HG02610 (cell line): ENCODE results near the gene MEX3C.

Experiments used
- ATAC-seq: cut with Tn5 transposase; IDR thresholded peaks from one replicate; pipeline ENCODE4 v1.9.1; 2021; ENCODE audit warnings: mild to moderate bottlenecking, moderate library complexity; ENCODE audit not compliant: unreplicated experiment

MEX3C gene

DNA sequence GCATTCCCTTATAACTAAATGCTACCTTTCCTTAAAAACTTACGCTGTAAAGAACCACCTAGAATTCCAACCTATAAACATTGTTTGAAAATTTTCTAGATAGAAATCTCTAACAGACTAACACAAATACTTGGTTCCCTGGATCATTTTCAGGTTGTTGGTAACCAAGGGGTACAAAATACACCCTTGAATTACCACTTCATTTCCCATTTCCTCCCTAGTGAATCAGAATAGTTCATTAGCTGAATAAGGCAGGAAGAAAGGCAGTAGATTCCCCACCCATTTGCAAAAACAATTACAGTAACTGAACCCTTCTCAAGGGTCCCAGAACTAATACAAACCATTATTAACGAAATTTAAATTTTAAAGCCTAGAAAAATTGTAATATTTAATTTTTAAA is 5.5 kb downstream of the MEX3C start:
- ATAC-seq: no peak

DNA sequence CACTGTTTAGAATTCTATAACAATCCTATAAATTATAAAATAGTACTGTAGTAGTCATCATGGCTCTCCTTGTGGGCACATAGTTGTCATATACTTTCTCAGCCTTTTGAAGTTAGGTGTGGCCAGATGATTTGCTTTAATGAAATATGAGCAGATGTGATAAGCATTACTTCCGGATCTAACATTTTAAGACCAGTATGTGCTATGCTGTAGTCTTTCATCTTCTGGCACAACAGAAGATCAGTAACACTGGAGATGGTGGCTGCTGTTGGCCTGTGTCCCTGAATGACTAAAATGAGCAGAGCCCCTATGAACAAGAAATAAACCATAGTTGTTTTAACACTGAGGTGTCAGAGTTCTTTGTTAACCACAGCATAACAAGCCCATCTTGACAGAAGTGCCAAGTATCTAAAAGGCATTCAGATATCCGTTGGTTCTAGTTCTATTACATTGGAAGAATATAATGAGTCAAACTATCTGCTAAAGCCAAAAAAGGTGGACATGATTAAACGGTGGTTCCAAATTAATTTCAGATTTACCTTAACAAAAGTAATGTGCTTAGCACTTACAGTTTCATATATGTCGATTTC is 6.3 kb downstream of the MEX3C start:
- peak; percentile 37 for ATAC-seq

DNA sequence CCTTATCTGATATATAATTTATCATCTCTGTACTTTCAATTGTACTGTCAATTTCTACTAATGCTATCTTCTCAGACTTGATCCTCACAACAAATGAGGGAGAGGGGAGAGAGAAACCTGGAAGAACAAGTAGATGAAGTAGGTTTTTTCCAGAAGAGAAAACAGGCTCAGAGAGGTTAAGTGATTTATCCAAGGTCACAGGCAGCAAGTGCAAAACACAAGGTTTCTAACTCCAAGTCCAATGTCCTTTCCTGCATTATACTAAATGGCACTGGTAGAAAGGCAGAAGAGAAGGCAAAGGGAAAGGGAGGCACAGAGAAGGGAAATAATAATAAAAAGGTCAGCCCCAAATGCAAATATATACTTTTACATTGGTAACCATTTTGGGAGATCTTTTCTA is 7.5 kb downstream of the MEX3C start:
- no peak for ATAC-seq

DNA sequence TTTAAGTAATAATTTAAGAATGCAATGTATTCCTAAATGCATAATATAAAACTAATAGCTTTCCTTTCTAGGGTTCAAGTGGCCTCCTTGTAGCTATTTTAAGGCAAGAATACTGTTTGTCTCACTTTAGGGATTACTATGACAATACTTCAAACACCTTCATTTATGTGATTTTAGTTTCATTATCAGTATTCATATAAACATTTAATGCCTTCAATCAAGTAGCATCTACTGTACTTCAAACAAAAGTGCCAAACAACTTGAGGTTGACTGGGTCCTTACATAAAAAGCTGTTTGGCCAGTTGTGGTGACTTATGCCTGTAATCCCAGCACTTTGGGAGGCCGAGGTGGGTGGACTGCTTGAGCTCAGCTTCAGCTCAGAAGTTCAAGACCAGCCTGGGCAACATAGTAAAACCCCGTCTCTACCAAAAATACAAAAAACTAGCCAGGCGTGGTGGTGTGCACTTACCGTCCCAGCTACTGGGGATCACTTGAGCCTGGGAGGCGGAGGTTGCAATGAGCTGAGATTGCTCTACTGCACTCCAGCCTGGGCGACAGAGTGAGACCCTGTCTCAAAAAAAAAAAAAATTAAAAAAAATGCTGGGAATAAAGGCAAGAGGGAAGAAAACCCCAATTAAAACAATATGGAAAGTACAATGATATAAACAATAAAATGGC is 9.3 kb downstream of the MEX3C start:
- peak; percentile 50 for ATAC-seq

DNA sequence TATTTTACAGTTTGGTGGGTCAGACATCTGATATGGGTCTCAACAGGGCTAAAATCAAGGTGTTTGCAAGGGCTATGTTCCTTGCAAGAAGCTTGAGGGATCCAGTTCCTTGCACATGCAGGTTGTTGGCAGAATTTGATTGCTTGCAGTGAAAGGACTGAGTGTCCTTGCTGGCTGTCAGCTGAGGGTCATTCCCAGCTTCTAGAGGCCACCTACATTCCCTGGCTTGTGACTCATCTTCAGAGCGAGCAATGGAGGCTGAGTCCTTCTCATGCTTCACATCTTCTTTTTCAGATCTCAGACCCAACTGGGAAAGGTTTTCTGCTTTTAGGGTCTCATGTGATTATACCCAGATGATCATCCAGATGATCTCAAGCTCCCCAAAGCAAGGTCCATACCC is 12.4 kb downstream of the MEX3C start:
- ATAC-seq: no peak

DNA sequence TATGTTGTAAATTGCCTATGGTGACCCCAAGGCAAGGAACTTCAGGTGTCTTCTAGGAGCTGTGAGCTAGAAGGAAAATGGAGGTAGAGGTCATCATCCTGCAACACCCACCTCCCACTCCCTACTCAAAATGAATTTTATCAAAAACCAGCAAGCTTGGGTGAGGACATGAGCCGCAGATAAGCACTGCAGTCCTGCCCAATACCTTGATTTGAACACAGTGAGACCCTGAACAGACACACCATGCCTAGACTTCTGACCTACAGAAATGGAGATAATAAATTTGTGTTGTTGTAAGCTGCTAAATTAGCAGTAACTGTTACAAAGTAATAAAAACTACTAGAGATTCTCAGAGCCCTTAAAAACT is 13.4 kb downstream of the MEX3C start:
- no peak for ATAC-seq

DNA sequence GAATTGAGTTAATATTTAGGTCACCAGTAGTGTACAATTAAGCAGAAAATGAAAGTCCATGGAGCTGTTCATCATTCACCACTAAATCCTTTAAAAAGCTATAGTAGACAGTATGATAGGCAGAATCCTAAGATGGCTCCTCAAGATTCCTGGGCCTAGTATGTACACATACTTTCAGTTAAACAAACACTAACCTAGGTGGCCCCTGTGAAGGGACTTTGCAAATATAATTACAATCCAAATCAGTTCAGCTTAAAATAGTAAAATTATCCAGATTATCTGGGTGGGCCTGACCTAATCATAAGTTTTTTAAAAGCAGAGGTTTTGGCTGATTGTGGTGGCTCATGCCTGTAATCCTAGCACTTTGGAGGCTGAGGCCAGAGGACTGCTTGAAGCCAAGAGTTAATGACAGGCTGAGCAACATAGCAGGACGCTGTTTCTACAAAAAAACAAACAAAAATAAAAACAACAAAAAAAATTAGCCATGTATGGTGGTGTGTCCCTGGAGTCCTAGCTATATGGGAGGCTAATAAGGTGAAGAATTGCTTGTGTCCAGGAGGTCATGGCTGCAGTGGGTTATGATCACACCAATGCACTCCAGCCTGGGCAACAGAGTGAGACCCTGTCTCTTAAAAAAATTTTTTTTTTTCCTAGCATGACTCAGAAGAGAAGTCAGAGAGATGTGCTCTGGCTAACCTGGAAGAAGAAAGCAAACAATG is 13.9 kb downstream of the MEX3C start:
- no peak for ATAC-seq

DNA sequence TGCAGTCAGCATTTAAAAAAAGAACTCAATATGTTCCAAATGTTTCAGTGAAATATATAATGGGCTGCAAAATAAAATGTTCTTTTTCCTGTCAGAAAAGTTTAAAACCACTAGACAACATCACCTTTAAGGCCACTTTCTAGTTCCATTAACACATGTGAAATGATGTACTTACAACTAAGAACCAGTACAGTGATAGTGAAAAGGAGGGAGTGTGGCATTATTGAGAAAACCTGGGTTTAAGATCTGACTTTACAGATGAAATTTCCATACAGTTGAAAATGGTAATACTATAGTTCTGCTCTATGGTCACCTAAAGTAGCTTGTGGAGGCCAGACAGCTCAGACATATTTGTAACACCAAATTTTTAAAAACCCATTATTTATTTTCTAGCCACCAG is 14.7 kb downstream of the MEX3C start:
- ATAC-seq: no peak

DNA sequence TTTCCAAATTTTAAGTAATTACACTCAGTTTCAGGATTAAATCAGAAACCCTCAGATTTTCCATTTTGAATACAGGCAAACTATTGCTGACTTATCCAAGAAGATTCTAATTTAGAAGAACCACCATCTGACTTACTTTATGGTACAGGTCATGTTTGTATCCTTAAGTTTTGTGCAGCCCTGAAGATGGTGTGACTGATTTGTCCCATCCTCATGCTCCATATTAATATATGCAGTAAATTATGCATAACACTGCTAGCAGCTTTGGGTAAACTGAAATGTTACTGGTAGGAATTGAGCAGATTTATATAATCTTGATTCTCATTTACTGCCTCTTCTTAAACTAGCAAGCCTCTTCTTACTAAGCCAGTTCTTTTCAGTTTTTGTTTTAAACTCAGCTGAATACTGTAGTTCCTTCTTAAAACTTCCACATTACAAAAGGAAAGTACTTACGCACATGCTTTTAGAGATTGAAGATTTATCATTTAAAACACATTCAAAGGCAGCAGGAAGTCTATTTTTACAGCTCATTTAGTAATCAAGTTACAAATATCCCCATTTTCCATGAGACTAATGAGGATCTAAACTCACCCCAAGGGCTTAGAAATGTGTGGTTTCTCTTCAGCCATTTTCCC is 25.7 kb downstream of the MEX3C start:
- peak; percentile 29 for ATAC-seq

DNA sequence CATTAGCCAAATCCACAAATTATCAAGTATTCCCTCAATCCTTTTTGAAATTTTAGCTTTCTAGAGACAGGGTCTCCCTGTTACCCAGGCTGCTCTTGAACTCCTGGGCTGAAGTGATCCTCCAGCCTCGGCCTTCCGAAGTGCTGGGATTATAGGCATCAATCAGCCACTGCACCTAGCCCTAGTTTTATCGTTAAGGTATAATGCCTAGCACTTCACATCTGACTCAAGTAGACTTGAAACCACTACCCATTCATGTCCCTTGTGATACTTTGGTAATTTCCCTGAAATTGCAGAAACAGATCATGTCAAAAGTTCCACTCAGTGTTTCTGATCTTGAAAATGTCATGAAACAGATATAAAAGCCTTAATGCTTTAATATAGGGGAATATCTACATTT is 26.3 kb downstream of the MEX3C start:
- peak; percentile 73 for ATAC-seq

DNA sequence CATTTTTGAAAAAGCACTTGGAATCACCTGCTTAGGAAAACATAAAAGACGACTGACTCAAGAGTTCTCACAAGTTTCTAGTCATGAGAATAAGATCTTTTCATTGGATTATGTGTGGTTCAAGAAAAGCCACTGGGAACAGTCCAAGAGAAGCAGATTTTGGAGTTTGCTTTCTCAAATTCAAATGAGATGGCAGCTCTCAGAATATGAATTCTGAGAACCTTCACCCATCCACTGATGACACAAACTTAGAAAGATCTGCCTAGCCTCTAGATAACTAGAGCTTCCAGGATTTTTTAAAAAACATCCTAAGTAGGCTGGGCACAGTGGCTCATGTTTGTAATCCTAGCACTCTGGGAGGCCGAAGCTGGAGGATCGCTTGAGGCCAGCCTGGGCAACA is 26.8 kb downstream of the MEX3C start:
- ATAC-seq: no peak

DNA sequence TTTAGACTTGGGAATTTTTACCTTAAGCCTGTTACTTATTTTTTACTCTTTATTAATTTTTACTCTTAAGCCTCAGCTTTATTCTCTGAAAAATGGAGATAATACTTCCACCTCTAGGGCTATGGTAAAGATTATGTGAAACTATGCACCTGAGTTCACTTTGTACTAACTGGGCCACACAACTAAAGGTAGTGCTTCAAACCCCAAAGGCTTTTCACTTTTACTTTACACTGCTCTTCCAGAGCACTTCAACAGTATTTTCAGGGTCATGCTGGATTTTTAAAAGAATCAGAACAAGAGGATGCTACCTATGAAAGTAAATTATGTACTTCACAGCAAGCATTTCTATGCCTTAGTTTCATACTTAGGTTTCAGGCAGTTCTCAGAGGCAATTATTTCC is 27.8 kb downstream of the MEX3C start:
- peak; percentile 37 for ATAC-seq

DNA sequence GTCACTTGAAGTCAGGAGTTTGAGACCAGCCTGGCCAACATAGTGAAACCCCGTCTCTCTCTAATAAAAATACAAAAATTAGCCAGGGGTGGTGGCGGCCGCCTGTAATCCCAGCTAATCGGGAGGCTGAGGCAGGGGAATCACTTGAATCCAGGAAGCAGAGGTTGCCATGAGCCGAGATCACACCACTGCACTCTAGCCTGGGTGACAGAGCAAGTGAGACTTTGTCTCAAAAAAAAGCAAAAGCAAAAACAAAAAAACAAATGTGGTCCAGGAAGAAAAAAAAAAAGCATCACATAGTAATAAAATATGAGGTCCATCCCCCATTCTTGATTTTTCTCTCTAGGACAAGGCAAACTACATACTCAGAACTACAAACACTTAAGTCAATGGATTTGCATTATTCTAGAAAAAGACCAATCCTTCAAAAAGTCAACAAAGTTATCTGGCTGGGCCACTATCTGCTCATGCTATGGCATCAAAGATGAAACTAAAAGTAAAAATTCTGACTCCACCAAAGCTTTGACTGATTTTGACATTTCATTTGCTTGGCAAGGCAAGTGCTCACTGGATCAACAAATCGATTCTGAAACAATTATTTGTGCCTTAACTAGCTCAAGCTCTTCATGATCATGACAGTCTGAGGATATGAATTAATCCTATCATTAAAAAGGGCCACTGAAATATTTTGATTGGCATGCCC is 28.4 kb downstream of the MEX3C start:
- ATAC-seq: no peak

DNA sequence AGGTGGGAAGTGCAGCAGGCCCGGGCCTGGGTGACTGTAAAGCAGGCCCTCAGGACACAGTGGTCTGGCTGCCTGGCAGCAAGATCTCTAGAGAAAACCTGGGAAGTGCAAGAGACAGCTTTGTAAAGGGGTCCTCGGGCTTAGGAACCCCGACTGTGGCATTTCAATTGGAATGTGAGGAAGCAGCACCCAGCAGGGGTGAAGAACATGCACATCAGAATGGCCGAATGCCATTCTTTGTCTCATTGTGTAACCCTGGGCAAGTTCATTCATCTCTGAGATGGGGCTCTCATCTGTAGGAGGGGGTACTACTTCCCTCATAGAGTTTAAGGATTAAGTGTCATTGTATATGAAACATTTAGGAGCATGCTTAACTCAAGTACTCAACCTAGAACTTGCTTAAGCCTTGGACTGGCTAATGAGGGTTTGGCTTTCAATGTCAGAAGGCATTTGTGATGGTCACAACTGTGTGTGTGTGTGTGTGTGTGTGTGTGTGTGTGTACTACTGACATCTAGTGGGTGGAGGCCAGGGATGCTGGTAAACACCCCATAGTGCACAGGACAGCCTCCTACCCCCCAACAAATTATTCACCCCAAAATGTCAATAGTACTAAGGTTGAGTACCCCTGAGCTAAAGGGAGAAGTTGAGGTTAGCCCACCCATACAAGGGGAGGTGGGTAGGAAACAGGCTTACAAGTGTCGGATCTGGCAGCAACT is 29.3 kb downstream of the MEX3C start:
- no peak for ATAC-seq

DNA sequence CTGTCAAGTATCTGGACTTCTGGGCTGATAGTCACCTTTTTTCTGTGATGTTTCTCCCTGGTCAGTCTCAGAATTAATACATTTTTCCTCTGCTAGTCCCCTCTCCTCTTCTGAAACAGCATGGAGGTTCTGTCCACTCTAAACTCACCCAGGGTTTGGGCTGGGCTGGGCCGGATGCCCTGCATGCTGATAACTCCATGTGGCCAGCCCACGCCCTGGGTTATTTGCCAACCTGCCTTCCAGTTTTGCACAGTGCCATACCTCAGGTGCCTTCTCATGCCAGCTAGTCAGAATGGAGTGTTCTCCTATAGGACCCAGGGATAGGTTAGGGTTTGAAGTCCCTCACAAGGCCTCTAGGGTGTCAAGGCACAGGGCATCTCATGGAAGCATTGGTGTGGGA is 32.2 kb downstream of the MEX3C start:
- ATAC-seq: no peak

DNA sequence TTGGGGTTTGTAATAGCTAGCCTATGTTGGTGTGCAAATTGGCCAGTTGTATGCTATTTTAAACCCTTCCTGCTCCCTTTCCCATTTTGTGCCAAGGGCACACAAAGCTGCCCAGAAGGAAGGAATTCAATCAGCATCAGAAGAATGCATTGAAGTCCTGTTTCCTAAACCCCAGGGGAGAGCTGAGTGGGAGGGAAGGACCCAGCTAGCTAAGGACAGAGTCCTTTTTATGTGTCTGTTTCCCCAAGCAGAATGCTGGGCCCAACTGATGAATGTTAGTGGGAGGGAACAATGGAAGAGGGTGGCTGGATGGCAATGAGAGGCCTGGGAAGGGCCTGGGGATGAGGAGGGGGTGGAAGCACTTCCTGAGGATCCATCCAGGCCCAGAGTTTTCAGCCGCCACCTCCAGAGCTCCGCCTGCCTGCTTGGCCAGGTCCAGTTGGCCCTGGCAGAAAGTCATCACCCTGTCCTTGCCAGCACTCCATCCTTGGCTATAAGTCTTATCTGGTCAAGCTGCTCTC is 32.7 kb downstream of the MEX3C start:
- no peak for ATAC-seq

DNA sequence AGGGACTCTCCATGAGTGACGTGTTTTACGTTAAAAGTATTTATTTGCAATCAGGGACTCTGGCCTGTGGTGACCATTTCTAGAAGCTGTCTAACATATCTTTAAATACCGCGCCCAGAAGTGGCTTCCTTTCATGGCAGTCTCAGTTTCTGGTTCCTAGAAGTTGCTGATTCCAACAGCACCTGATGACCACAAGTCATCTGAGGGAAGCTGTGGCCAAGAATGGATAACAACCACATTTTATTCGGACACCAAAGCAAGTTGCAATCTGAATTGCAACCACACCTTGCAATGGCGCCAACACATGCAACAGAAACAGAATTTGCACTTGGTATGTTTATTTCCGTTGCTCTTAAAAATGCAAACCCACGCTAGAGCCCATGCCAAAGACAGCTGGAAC is 33.1 kb downstream of the MEX3C start:
- no peak for ATAC-seq

DNA sequence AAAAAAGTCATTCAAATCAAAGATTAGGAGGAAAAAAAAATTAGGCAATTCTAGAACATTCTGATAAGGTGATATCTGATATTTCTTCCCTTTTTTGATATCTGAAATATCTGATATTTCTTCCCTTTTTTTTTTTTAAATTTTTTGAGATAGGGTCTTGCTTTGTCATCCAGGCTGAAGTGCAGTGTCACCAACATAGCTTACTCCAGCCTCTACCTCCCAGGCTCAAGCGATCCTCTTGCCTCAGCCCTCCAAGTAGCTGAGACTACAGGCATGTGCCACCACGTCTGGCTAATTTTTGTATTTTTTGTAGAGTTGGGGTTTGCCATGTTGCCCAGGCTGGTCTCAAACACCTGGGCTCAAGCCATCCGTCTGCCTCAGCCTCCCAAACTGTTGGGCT is 33.9 kb downstream of the MEX3C start:
- ATAC-seq: no peak

DNA sequence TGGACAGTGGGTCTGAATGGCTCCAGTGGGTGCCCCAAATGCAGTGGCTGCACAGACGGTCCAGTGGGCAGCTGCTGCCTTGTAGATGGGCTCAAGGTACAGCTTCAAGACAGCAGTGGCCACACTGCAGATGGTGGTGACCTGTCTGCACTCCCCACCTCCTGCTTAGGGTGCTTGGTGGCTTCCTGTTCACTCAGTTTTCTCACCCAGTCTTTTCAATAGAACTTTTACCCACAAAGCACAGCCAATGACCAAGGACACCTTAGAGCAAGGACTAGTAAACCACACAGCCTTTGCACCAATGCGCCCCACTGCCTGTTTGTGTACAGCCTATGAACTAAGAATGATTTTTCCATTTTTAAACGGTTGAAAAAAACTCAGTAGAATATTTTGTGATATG is 34.9 kb downstream of the MEX3C start:
- ATAC-seq: no peak

DNA sequence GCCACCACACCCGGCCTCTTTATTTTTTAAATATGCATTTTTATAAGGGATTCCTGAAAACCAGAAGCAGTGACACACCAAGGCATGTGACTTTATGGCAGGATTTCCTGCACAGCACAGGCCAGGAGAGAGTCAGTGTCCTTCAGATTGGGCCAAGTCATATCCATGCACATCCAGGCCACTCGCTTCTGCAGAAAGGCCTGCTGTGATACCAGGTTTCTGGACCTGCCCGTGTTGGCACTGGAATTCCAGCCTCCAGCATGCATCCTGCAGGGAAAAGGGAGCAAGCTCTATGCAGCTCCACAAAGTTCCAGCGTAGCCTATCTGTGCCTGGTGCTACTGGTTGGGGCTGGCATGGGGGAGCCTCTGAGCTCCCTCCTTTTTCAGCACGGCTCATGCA is 36.8 kb downstream of the MEX3C start:
- no peak for ATAC-seq

DNA sequence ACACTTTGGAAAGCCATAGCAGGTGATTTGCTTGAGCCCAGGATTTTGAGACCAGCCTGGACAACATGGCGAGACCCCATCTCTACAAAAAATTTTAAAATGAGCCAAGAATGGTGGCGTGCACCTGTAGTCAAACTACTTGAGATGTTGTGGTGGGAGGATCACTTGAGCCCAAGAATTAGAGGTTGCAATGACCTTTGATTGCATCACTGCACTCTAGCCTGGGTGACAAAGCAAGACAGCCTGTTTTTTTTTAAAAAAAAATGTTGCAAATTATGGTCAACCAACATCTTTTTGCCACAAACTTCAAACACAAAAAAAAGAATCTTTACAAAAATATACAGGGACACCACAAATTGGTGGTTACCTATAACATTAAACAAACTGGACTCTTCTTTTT is 40.3 kb downstream of the MEX3C start:
- no peak for ATAC-seq
